ENCODE results near the gene SERPINE2.

DNA sequence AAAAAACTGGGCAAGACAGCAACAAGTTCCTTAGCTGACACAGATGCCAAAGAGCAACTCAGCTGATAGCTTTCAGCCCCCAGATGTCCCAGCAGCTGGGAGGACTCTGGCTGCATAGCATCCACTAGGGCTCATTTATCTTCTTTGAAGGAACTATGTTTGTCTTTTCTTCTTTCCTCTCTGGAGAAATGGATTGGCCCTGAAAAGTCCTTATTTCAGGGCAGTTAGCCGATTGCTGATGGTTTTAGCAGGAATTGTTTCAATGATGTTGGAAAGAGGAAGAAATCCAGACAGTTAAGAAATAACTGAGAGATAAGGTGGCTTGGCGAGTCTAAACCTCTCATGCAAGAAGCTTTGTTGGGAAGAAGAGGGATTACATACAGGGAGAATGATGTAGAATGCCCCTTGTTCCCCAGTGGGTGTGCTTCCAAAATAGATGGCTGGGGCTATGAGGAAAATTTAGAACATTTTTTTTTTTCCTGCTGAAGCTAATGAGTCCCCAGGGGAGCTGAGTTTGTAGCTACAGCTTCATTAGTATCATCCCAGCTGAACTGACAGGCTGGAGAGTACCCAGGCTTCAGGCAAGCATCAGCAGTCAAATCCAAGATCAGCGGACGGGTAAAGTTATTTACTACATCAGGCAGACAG is 33.6 kb upstream of the SERPINE2 start:
- TF ChIP-seq EZH2 (IDR thresholded peaks at IDR 0.05; ENCODE audit: borderline replicate concordance, low read depth, low read length, severe bottlenecking) = no peak
- TF ChIP-seq POLR2AphosphoS5 (IDR thresholded peaks at IDR 0.05; ENCODE audit: insufficient read depth, low read depth, low read length) = no peak
- TF ChIP-seq, protein P1, sequence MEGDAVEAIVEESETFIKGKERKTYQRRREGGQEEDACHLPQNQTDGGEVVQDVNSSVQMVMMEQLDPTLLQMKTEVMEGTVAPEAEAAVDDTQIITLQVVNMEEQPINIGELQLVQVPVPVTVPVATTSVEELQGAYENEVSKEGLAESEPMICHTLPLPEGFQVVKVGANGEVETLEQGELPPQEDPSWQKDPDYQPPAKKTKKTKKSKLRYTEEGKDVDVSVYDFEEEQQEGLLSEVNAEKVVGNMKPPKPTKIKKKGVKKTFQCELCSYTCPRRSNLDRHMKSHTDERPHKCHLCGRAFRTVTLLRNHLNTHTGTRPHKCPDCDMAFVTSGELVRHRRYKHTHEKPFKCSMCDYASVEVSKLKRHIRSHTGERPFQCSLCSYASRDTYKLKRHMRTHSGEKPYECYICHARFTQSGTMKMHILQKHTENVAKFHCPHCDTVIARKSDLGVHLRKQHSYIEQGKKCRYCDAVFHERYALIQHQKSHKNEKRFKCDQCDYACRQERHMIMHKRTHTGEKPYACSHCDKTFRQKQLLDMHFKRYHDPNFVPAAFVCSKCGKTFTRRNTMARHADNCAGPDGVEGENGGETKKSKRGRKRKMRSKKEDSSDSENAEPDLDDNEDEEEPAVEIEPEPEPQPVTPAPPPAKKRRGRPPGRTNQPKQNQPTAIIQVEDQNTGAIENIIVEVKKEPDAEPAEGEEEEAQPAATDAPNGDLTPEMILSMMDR (IDR thresholded peaks at IDR 0.05; ENCODE audit: extremely low read depth in 1 of 2, insufficient read depth in 1 of 2, low read depth in 1 of 2, low read length in 2 of 2) = no peak
- TF ChIP-seq POLR2A (IDR thresholded peaks at IDR 0.05; ENCODE audit: low read depth, low read length) = no peak
- no peak for TF ChIP-seq MYC (IDR thresholded peaks at IDR 0.05; ENCODE audit: low read depth, low read length)
- no peak for TF ChIP-seq FOS (IDR thresholded peaks at IDR 0.05; ENCODE audit: borderline replicate concordance, insufficient read depth, low read length)
- TF ChIP-seq, protein P2, sequence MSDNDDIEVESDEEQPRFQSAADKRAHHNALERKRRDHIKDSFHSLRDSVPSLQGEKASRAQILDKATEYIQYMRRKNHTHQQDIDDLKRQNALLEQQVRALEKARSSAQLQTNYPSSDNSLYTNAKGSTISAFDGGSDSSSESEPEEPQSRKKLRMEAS (IDR thresholded peaks at IDR 0.05; ENCODE audit: insufficient read depth, insufficient read length) = no peak

Data from endothelial cell of umbilical vein (primary cell).